GM18868 (cell line): ENCODE results near the gene NACC1.

Source experiments
- ATAC-seq: cut with Tn5 transposase; IDR thresholded peaks from one replicate; pipeline ENCODE4 v1.9.1; 2021; ENCODE audit warnings: mild to moderate bottlenecking, moderate library complexity; ENCODE audit not compliant: unreplicated experiment

NACC1 gene

DNA sequence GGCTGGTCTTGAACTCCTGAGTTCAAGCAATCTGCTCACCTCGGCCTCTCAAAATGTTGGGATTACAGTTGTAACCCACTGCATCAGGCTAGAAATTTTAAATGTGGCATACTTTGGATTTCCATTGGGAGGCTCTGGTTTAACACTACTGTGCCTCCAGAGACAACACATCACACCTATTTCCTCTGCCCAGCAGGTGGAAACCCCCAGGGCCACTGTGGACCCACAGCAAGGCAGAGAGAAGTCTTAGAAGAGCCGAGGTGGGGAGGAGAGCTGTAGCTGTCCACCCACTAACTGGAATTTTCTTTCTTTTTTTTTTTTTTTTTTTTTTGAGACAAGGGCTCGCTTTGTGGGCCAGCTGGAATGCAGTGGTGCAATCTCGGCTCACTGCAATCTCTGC, 71.5 kb downstream of the NACC1 start:
- no peak for ATAC-seq
